GM12864 (cell line): ENCODE data around the gene PCSK6.
"Not testable (repeated sequence)": the region's sequence is repeated elsewhere in the genome, so short reads cannot be mapped to it uniquely, and the experiment has no call there.

Experiments used
- DNase-seq: peaks from one replicate; pipeline ENCODE4 v3.0.0-alpha.2; 2011; ENCODE audit warnings: low read depth
- H3K4me3 ChIP-seq: 2 replicates; pipeline ENCODE4 v1.5.1; 2011; ENCODE audit warnings: mild to moderate bottlenecking, low read depth, low read length, control low read depth
- CTCF ChIP-seq: IDR thresholded peaks from 2 replicates; pipeline ENCODE4 v1.5.1; 2011; ENCODE audit warnings: low read depth, mild to moderate bottlenecking, moderate library complexity, low read length, control low read depth, inconsistent platforms; ENCODE audit errors: missing control alignments

Gene PCSK6

DNA sequence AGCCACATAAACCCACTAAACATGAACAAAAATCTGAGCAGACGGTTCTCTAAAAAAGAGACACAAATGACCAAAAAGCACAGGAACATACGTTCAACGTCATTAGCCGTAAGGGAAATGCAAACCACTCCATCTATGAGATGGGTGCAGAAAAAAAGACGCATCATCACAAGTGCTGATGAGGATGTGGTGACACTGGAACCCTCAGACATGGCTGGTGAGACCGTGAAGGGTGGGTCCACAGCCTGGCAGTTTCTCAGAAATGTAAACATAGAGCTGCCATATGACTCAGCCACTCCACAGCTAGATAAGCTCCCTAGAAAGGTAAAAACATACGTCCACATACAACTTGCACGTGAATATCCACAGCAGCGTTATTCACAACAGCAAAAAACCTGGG is 23.3 kb downstream of the PCSK6 start:
- no peak for TF ChIP-seq CTCF
- DNase-seq: no peak
- H3K4me3 ChIP-seq: no peak overlapping the region

GRCh38 chr15:101464999-101465669 is 24.4 kb downstream of the PCSK6 start:
- DNase-seq: no peak
- no peak for TF ChIP-seq CTCF
- H3K4me3 ChIP-seq: no peak overlapping the region

GRCh38 chr15:101464256-101464998 is 25.1 kb downstream of the PCSK6 start:
- no peak overlapping the region for H3K4me3 ChIP-seq
- TF ChIP-seq CTCF: no peak
- no peak for DNase-seq

GRCh38 chr15:101463696-101464095 is 25.8 kb downstream of the PCSK6 start:
- not testable (repeated sequence) for DNase-seq, H3K4me3 ChIP-seq

- TF ChIP-seq CTCF: no peak
- no peak overlapping the region for H3K4me3 ChIP-seq
- no peak for DNase-seq
These were observed 26.2 kb downstream of the PCSK6 start for GRCh38 chr15:101463270-101463669.

DNA sequence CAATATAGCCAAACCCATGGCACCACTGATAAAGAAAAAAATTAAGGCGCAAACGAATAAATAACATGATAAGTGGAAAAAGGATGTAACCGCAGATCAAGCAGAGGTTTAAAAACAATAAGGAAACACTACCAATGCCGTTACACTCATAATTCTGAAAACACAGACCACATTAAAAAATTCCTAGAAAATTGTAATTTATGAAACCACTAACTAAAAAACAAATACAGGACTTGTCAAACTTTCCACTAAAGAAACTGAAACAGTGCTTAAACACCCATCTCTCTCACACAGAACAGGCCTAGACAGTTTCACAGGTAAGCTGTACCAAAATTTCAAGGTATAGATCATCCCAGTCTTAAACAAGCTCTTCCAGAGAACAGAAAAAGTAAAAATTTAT is 28.4 kb downstream of the PCSK6 start:
- no peak for TF ChIP-seq CTCF
- H3K4me3 ChIP-seq: no peak overlapping the region
- DNase-seq: no peak

GRCh38 chr15:101459579-101460300 is 29.8 kb downstream of the PCSK6 start:
- DNase-seq: no peak

More at GRCh38 chr15:101459579-101460300, 29.8 kb downstream of the PCSK6 start:
- TF ChIP-seq CTCF: no peak
- H3K4me3 ChIP-seq: no peak overlapping the region
